ENCODE data around the gene LTA4H. TPM values are rescaled to one million over a fixed set of nuclear protein-coding genes. Genes with fewer than 3 reads are reported as not detected.

The LTA4H gene
- total and polyA plus RNA-seq, 12 donors, result 25.2 to 50.6 (median 39.1) TPM

GRCh38 chr12:96081596-96081995, 46.2 kb upstream of the LTA4H start:
- intact Hi-C loops (cut with DNase I), result no loop called here
- no peak overlapping the region for H3K27ac ChIP-seq
- TF ChIP-seq CTCF (IDR thresholded peaks at IDR 0.05), result no peak
- H3K27me3 ChIP-seq, result peaks cover 0 to 6% (median 0%) of the 10 kb centered on the region in 7 donors
- H3K9me3 ChIP-seq, result peaks cover 0 to 6% (median 0%) of the 10 kb centered on the region in 11 donors
- no peak overlapping the region for H3K4me3 ChIP-seq
- WGBS, 2 donors, result 67 to 71% methylated on average over 3 of the region's 3 CpGs
- no peak for ATAC-seq
- DNase-seq, result no peak
- peaks cover 3 to 31% (median 15%) of the 10 kb centered on the region in 9 donors for H3K4me1 ChIP-seq
- H3K36me3 ChIP-seq, result no peaks in the 10 kb centered on the region

- intact Hi-C loops (cut with DNase I), result loop anchor here in 1 of 10 donors (2.0 to 5.0 kb wide), 2 partner anchors 86 to 134 kb away; no protein-coding TSS in a partner anchor
- Histone ChIP-seq H3K4me1 (peaks cover 3 to 49% (median 26%) of the 10 kb centered on the region in 9 donors), H3K36me3 (no peaks in the 10 kb centered on the region), H3K27me3 (peaks cover 0 to 8% (median 0%) of the 10 kb centered on the region in 7 donors), H3K4me3 (peak overlapping the region in 1 of 10 donors; percentile 16), H3K27ac (peak overlapping the region; percentile 31 to 81 (median 58)), H3K9me3 (no peaks in the 10 kb centered on the region)
- DNase-seq (peak; percentile 70 to 82), ATAC-seq (peak; percentile 88 to 96 (median 92))
- WGBS, 2 donors, result 26 to 38% methylated on average over 15 of the region's 15 CpGs
- TF ChIP-seq CTCF (IDR thresholded peaks at IDR 0.05), result no peak
Measured at GRCh38 chr12:96078231-96079135, 43.1 kb upstream of the LTA4H start.

GRCh38 chr12:96077081-96077480, 41.7 kb upstream of the LTA4H start:
- no peak for ATAC-seq
- Histone ChIP-seq H3K4me3 (no peak overlapping the region), H3K9me3 (no peaks in the 10 kb centered on the region), H3K27me3 (peaks cover 0 to 10% (median 0%) of the 10 kb centered on the region in 7 donors), H3K4me1 (peaks cover 3 to 62% (median 28%) of the 10 kb centered on the region in 9 donors), H3K36me3 (no peaks in the 10 kb centered on the region), H3K27ac (peak overlapping the region in 5 of 10 donors; percentile 31 to 81 (median 71))
- no peak for DNase-seq
- intact Hi-C loops (cut with DNase I), result loop anchor here in 1 of 10 donors (5.0 kb wide), 1 partner anchor 135 kb away; no protein-coding TSS in a partner anchor
- WGBS, 2 donors, result 58 to 66% methylated on average over 6 of the region's 6 CpGs
- TF ChIP-seq CTCF (IDR thresholded peaks at IDR 0.05), result no peak

- intact Hi-C loops (cut with DNase I), result loop anchor here in 1 of 10 donors (5.0 kb wide), 1 partner anchor 137 kb away; no protein-coding TSS in a partner anchor
- Histone ChIP-seq H3K4me1 (peaks cover 3 to 74% (median 32%) of the 10 kb centered on the region in 9 donors), H3K27ac (peak overlapping the region in 1 of 10 donors; percentile 70), H3K36me3 (no peaks in the 10 kb centered on the region), H3K4me3 (no peak overlapping the region), H3K9me3 (no peaks in the 10 kb centered on the region), H3K27me3 (peaks cover 0 to 13% (median 0%) of the 10 kb centered on the region in 7 donors)
- DNase-seq (no peak), ATAC-seq (no peak)
- TF ChIP-seq CTCF (IDR thresholded peaks at IDR 0.05), result no peak
- WGBS, 2 donors, result 75 to 82% methylated on average over 2 of the region's 2 CpGs
Measured at GRCh38 chr12:96075560-96075959, 40.2 kb upstream of the LTA4H start.

Data from heart right ventricle (tissue), 16 donors.